Ishikawa (cell line): ENCODE data around the gene RAD23B.

Experiments
- CEBPB ChIP-seq: IDR thresholded peaks from 2 replicates; pipeline ENCODE4 v1.6.1; 2012
- EGR1 ChIP-seq: IDR thresholded peaks from 2 replicates; pipeline ENCODE4 v1.6.1; 2012
- EP300 ChIP-seq: IDR thresholded peaks from 2 replicates; pipeline ENCODE4 v1.6.1; 2012; ENCODE audit warnings: borderline replicate concordance
- MAX ChIP-seq: IDR thresholded peaks from 2 replicates; pipeline ENCODE4 v1.6.1; 2012
- TAF1 ChIP-seq: IDR thresholded peaks from 2 replicates; pipeline ENCODE4 v1.6.1; 2012; ENCODE audit warnings: low read depth, mild to moderate bottlenecking

DNA sequence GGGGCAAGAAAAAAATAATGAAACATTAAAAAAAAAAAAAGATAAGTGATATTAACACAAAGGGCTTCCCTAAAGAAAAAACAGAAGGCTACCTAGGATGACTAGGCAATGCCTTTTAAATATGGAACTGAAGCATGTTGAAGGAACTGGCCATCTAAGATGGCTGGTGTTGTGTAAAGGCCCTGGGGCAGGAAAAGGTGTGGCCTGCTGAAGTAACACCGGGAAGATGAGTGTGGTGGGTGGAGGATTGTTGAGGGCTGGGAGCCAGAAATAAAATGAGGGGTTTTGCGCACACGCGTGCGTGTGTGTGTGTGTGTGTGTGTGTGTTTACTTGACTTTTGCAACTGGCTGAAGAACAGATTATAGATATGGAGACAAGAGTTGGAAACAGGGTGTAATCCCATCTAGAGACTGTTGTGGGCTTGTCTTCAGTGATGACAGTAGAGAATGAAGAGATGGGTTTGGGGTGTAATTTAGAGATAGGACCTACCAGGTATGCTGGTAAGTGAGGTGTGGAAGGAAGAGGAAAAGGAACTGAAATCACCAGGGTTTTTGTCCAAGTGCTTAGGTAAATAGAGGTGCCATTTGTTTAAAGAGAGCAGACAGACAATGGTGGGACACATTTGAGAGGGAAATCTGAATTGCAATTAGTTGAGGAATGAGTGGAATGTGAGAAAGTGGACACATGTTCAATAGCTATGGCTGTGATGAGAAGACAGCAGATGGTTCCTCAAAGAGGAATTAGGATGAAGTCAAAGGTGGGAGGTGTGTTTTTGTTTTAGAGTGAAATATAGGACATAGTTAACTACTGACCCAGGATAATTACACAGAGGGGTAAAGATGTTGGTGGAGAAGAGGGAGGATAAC is 33.9 kb downstream of the RAD23B start:
- no peak for TF ChIP-seq MAX
- no peak for TF ChIP-seq CEBPB
- TF ChIP-seq EP300: no peak
- no peak for TF ChIP-seq TAF1
- TF ChIP-seq EGR1: no peak
